Progenitor cell of endocrine pancreas (in vitro differentiated cells): ENCODE results near the gene ABCF3. TPM values are rescaled to one million over a fixed set of nuclear protein-coding genes. Genes with fewer than 3 reads are reported as not detected.

Experiments
- DNase-seq: peaks from one replicate; pipeline ENCODE4 v3.0.0; 2021; ENCODE audit warnings: low spot score; ENCODE audit not compliant: unreplicated experiment
- H3K27ac Mint-ChIP-seq: 2 replicates; pipeline ENCODE4 v1.8.0; 2021; ENCODE audit warnings: mild to moderate bottlenecking, moderate library complexity, mixed read lengths
- H3K27me3 Mint-ChIP-seq: 2 replicates; pipeline ENCODE4 v1.8.0; 2021; ENCODE audit warnings: mixed read lengths
- H3K36me3 Mint-ChIP-seq: 2 replicates; pipeline ENCODE4 v1.8.0; 2022; ENCODE audit warnings: mixed read lengths; ENCODE audit not compliant: insufficient read depth
- H3K4me1 Mint-ChIP-seq: 2 replicates; pipeline ENCODE4 v1.8.0; 2021; ENCODE audit warnings: low read depth, mixed read lengths
- H3K4me3 Mint-ChIP-seq: 2 replicates; pipeline ENCODE4 v1.8.0; 2021; ENCODE audit warnings: low read depth, mild to moderate bottlenecking, moderate library complexity, mixed read lengths
- H3K9me3 Mint-ChIP-seq: 2 replicates; pipeline ENCODE4 v1.8.0; 2021; ENCODE audit warnings: low read depth, mixed read lengths
- CTCF ChIP-seq: fragments of 200-600 bp; sonication (generic); IDR thresholded peaks from one replicate; pipeline ENCODE4 v1.5.0; 2021; ENCODE audit warnings: antibody characterized with exemption, mild to moderate bottlenecking; ENCODE audit not compliant: unreplicated experiment
- total RNA-seq: library from RNA; stranded (reverse); gene quantifications from 2 replicates; pipeline ENCODE4 v1.2.1, GENCODE V29; 2021

ABCF3 gene
- total RNA-seq, 1 donor from 2014 or later = 60.8 TPM

GRCh38 chr3:184230081-184230602 is 44.1 kb downstream of the ABCF3 start:
- DNase-seq = peak; percentile 59
- Mint-ChIP-seq H3K27ac (no peak overlapping the region), H3K9me3 (no peaks in the 10 kb centered on the region), H3K4me1 (peaks cover 8% of the 10 kb centered on the region), H3K27me3 (peaks cover 57% of the 10 kb centered on the region), H3K36me3 (peaks cover 3% of the 10 kb centered on the region), H3K4me3 (peak overlapping the region; percentile 14)
- no peak for TF ChIP-seq CTCF

- H3K36me3 Mint-ChIP-seq = peaks cover 3% of the 10 kb centered on the region
- no peaks in the 10 kb centered on the region for H3K9me3 Mint-ChIP-seq
- peak overlapping the region; percentile 14 for H3K27ac Mint-ChIP-seq
- peaks cover 53% of the 10 kb centered on the region for H3K27me3 Mint-ChIP-seq
- peaks cover 8% of the 10 kb centered on the region for H3K4me1 Mint-ChIP-seq
- H3K4me3 Mint-ChIP-seq = peak overlapping the region; percentile 73
- TF ChIP-seq CTCF = no peak
- no peak for DNase-seq
Measured at GRCh38 chr3:184230603-184231528, 44.9 kb downstream of the ABCF3 start.

- Mint-ChIP-seq H3K4me1 (peaks cover 8% of the 10 kb centered on the region), H3K36me3 (peaks cover 3% of the 10 kb centered on the region), H3K27ac (peak overlapping the region; percentile 14), H3K9me3 (no peaks in the 10 kb centered on the region), H3K27me3 (peaks cover 46% of the 10 kb centered on the region), H3K4me3 (peak overlapping the region; percentile 73)
- no peak for TF ChIP-seq CTCF
- DNase-seq = no peak
Measured at GRCh38 chr3:184231671-184232070, 45.7 kb downstream of the ABCF3 start.

GRCh38 chr3:184233127-184233843 is 47.3 kb downstream of the ABCF3 start:
- Mint-ChIP-seq H3K4me3 (no peak overlapping the region), H3K9me3 (no peaks in the 10 kb centered on the region), H3K36me3 (peaks cover 3% of the 10 kb centered on the region), H3K4me1 (peaks cover 8% of the 10 kb centered on the region), H3K27ac (no peak overlapping the region), H3K27me3 (peaks cover 38% of the 10 kb centered on the region)
- DNase-seq = no peak
- no peak for TF ChIP-seq CTCF

GRCh38 chr3:184234224-184234623 is 48.2 kb downstream of the ABCF3 start:
- peaks cover 30% of the 10 kb centered on the region for H3K27me3 Mint-ChIP-seq
- H3K27ac Mint-ChIP-seq = no peak overlapping the region
- peaks cover 8% of the 10 kb centered on the region for H3K4me1 Mint-ChIP-seq
- H3K36me3 Mint-ChIP-seq = peaks cover 3% of the 10 kb centered on the region
- no peak overlapping the region for H3K4me3 Mint-ChIP-seq
- no peak for DNase-seq
- H3K9me3 Mint-ChIP-seq = no peaks in the 10 kb centered on the region
- no peak for TF ChIP-seq CTCF
